Endothelial cell of umbilical vein (primary cell): Measurements from ENCODE around the gene NDFIP1.

Source experiments
- CTCF ChIP-seq, 2 donors: IDR thresholded peaks; 1 replicate in 1 of 2; 2 replicates in 1 of 2; pipeline ENCODE4 v1.5.1; 2011; ENCODE audit warnings: low read length in 2 of 2, mild to moderate bottlenecking in 2 of 2, moderate library complexity in 2 of 2, control low read depth in 1 of 2, inconsistent platforms in 1 of 2, low read depth in 1 of 2; ENCODE audit not compliant: insufficient read depth in 1 of 2; ENCODE audit errors: extremely low read depth in 1 of 2
- EZH2 ChIP-seq: IDR thresholded peaks from 2 replicates; pipeline ENCODE4 v1.6.1; 2012; ENCODE audit warnings: borderline replicate concordance, low read depth, mild to moderate bottlenecking, moderate library complexity, low read length, inconsistent platforms; ENCODE audit not compliant: severe bottlenecking
- GATA2 ChIP-seq: IDR thresholded peaks from 2 replicates; pipeline ENCODE4 v1.7.0; 2011; ENCODE audit warnings: low read depth, mild to moderate bottlenecking, moderate library complexity, mixed read lengths, low read length; ENCODE audit not compliant: insufficient read length, insufficient read depth
- JUN ChIP-seq: IDR thresholded peaks from 2 replicates; pipeline ENCODE4 v1.6.1; 2011; ENCODE audit warnings: borderline replicate concordance, low read depth; ENCODE audit not compliant: insufficient read length, insufficient read depth
- MAX ChIP-seq: IDR thresholded peaks from 2 replicates; pipeline ENCODE4 v1.6.1; 2011; ENCODE audit not compliant: insufficient read depth, insufficient read length
- MYC ChIP-seq: IDR thresholded peaks from one replicate; pipeline ENCODE4 v1.6.1; 2011; ENCODE audit warnings: mild to moderate bottlenecking, low read depth, low read length
- POLR2A ChIP-seq: IDR thresholded peaks from 2 replicates; pipeline ENCODE4 v1.6.1; 2012; ENCODE audit warnings: low read depth, mild to moderate bottlenecking, control low read depth, low read length
- POLR2AphosphoS5 ChIP-seq: IDR thresholded peaks from 2 replicates; pipeline ENCODE4 v1.6.1; 2012; ENCODE audit warnings: low read depth, mild to moderate bottlenecking, control low read depth, low read length, moderate library complexity; ENCODE audit not compliant: insufficient read depth

GRCh38 chr5:142181547-142182163 is 73.1 kb downstream of the NDFIP1 start:
- TF ChIP-seq CTCF (IDR thresholded peaks at IDR 0.05; ENCODE audit: extremely low read depth in 1 of 2, insufficient read depth in 1 of 2, low read depth in 1 of 2, low read length in 2 of 2): no peak
- TF ChIP-seq EZH2: no peak
- TF ChIP-seq JUN: no peak
- no peak for TF ChIP-seq GATA2
- TF ChIP-seq POLR2AphosphoS5: no peak
- no peak for TF ChIP-seq POLR2A
- no peak for TF ChIP-seq MAX
- TF ChIP-seq MYC: no peak
